A673 (cell line): ENCODE data around the gene PRSS27. TPM values are rescaled to one million over a fixed set of nuclear protein-coding genes. Genes with fewer than 3 reads are reported as not detected.

Experiments used
- BruUV-seq: library from RNA; stranded (reverse); fragments of 400-500 nt; replicated peaks from 2 replicates; lab custom pipeline; 2021; lab: Mats Ljungman, UMichigan
- CTCF ChIA-PET: fragments of 300-600 bp; sonication (Branson Sonifier 250); formaldehyde crosslinking; loops from one replicate; lab custom pipeline; 2022; ENCODE audit warnings: antibody characterized with exemption; lab: Charles Lee
- POLR2A ChIA-PET: fragments of 300-600 bp; sonication (Branson Sonifier 250); formaldehyde crosslinking; loops from one replicate; lab custom pipeline; 2022; ENCODE audit warnings: antibody characterized with exemption; ENCODE audit not compliant: low non-redundant PET; lab: Charles Lee
- DNase-seq: peaks from one replicate; pipeline ENCODE4 v3.0.0-alpha.2; 2015; ENCODE audit warnings: low spot score
- H3K27ac ChIP-seq: fragments of 200-600 bp; sonication (generic); 2 replicates; pipeline ENCODE4 v1.5.1; 2016; ENCODE audit warnings: mixed run types, low read depth, mild to moderate bottlenecking, mixed read lengths, antibody characterized with exemption, low read length; ENCODE audit not compliant: poor library complexity, severe bottlenecking
- H3K27me3 ChIP-seq: fragments of 200-600 bp; sonication (generic); replicated peaks from 2 replicates; pipeline ENCODE4 v1.6.1; 2017; ENCODE audit warnings: mixed run types, low read depth, mild to moderate bottlenecking, mixed read lengths, antibody characterized with exemption, low read length; ENCODE audit not compliant: insufficient read depth, poor library complexity
- H3K36me3 ChIP-seq: fragments of 200-600 bp; sonication (generic); 2 replicates; pipeline ENCODE4 v1.6.1; 2016; ENCODE audit warnings: mixed run types, mild to moderate bottlenecking, mixed read lengths, antibody characterized with exemption, low read length; ENCODE audit not compliant: insufficient read depth, poor library complexity, severe bottlenecking
- H3K4me1 ChIP-seq: fragments of 200-600 bp; sonication (generic); 2 replicates; pipeline ENCODE4 v1.6.1; 2017; ENCODE audit warnings: mixed run types, mild to moderate bottlenecking, mixed read lengths, antibody characterized with exemption, low read length; ENCODE audit not compliant: insufficient read depth, poor library complexity, severe bottlenecking
- H3K4me3 ChIP-seq: fragments of 200-600 bp; sonication (generic); 2 replicates; pipeline ENCODE4 v1.5.1; 2016; ENCODE audit warnings: low read depth, mixed run types, mild to moderate bottlenecking, mixed read lengths, low read length; ENCODE audit not compliant: poor library complexity, severe bottlenecking
- H3K9me3 ChIP-seq: fragments of 200-600 bp; sonication (generic); 2 replicates; pipeline ENCODE4 v1.6.1; 2016; ENCODE audit warnings: mixed run types, low read depth, mild to moderate bottlenecking, mixed read lengths, antibody characterized with exemption, low read length; ENCODE audit not compliant: poor library complexity, severe bottlenecking
- EZH2 ChIP-seq: fragments of 200-600 bp; sonication (generic); IDR thresholded peaks from 2 replicates; pipeline ENCODE4 v1.6.1; 2017; ENCODE audit warnings: borderline replicate concordance, low read depth, mild to moderate bottlenecking, mixed read lengths, antibody characterized with exemption, low read length; ENCODE audit not compliant: poor library complexity, severe bottlenecking
- intact Hi-C: fragments of 100-400 bp; cut with micrococcal nuclease; formaldehyde crosslinking; loops from one replicate; pipeline ENCODE4 v1.10.0; 2022; ENCODE audit not compliant: unreplicated experiment
- total RNA-seq: library from RNA; stranded (reverse); gene quantifications from 2 replicates; pipeline ENCODE4 v1.2.3, GENCODE V29; 2021
- TF ChIP-seq, protein P1 (sequence below): fragments of 300-800, 200-600 bp; sonication (generic); conservative IDR thresholded peaks from 2 replicates; pipeline ENCODE4 v1.5.1; 2017; ENCODE audit warnings: low read depth, mild to moderate bottlenecking, antibody characterized with exemption, low read length, moderate library complexity, mixed read lengths

Gene PRSS27
- total RNA-seq, 1 experiment from 2014 or later = 1.3 TPM

DNA sequence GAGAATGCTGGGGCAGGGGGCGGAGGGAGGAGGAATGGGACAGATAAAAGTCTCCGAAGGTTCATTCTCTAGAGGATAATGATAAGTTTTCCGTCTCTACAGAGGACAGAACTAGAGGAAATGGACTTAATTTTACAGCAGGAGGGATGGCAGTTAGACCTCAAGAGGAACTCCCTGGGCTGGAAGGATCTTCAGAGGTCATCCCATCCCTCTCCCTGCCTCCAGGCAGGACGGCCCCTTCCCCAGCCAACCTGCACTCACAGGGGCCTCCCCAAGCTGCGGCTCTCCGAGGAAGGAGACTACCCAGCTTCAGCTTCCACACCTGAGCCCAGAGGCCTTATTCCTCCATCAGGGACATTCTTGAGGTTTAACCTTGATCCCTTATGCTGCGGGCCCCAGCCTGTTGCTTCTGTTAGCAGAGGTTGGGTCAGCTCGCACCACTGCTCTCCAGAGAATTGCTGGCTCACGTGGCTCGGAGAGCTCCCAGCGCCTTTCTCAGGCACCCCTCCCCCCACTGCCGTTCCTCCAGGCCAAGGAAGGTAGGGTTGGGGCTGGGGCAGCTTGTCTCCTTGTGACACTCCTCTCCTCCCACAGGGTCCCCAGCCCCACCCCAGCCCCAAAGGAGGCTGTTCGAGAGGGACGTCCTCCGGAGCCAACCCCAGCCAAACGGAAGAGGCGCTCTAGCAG is 48.5 kb upstream of the PRSS27 start:
- ChIA-PET CTCF (no interaction called here), POLR2A (no interaction called here)
- no peak overlapping the region for H3K27ac ChIP-seq
- H3K9me3 ChIP-seq = no peaks in the 10 kb centered on the region
- peaks cover 99% of the 10 kb centered on the region for H3K36me3 ChIP-seq
- intact Hi-C loops = no loop called here
- H3K4me1 ChIP-seq = no peaks in the 10 kb centered on the region
- H3K4me3 ChIP-seq = no peak overlapping the region
- H3K27me3 ChIP-seq = no peaks in the 10 kb centered on the region
- TF ChIP-seq, protein P1, sequence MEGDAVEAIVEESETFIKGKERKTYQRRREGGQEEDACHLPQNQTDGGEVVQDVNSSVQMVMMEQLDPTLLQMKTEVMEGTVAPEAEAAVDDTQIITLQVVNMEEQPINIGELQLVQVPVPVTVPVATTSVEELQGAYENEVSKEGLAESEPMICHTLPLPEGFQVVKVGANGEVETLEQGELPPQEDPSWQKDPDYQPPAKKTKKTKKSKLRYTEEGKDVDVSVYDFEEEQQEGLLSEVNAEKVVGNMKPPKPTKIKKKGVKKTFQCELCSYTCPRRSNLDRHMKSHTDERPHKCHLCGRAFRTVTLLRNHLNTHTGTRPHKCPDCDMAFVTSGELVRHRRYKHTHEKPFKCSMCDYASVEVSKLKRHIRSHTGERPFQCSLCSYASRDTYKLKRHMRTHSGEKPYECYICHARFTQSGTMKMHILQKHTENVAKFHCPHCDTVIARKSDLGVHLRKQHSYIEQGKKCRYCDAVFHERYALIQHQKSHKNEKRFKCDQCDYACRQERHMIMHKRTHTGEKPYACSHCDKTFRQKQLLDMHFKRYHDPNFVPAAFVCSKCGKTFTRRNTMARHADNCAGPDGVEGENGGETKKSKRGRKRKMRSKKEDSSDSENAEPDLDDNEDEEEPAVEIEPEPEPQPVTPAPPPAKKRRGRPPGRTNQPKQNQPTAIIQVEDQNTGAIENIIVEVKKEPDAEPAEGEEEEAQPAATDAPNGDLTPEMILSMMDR = no peak
- TF ChIP-seq EZH2 = no peak
- no peak for DNase-seq
- BruUV-seq = no TSS peak

DNA sequence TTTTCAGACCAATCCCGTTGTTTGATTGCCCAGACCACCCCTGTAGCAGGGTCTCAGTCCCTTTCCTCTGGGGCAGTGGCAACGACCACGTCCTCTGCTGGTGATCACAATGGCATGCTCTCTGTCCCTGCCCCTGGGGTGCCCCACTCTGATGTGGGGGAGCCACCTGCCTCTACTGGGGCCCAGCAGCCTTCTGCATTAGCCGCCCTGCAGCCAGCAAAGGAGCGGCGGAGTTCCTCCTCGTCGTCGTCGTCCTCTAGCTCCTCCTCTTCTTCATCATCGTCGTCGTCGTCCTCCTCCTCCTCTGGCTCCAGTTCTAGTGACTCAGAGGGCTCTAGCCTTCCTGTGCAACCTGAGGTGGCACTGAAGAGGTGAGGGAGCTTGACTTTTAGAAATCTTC is 47.9 kb upstream of the PRSS27 start:
- no TSS peak for BruUV-seq
- CTCF ChIA-PET = no interaction called here
- intact Hi-C loops = no loop called here
- POLR2A ChIA-PET = no interaction called here
- Histone ChIP-seq H3K27me3 (no peaks in the 10 kb centered on the region), H3K9me3 (no peaks in the 10 kb centered on the region), H3K36me3 (peaks cover 100% of the 10 kb centered on the region), H3K4me3 (no peak overlapping the region), H3K27ac (no peak overlapping the region), H3K4me1 (no peaks in the 10 kb centered on the region)
- DNase-seq = no peak
- TF ChIP-seq, protein P1 = no peak
- TF ChIP-seq EZH2 = no peak

DNA sequence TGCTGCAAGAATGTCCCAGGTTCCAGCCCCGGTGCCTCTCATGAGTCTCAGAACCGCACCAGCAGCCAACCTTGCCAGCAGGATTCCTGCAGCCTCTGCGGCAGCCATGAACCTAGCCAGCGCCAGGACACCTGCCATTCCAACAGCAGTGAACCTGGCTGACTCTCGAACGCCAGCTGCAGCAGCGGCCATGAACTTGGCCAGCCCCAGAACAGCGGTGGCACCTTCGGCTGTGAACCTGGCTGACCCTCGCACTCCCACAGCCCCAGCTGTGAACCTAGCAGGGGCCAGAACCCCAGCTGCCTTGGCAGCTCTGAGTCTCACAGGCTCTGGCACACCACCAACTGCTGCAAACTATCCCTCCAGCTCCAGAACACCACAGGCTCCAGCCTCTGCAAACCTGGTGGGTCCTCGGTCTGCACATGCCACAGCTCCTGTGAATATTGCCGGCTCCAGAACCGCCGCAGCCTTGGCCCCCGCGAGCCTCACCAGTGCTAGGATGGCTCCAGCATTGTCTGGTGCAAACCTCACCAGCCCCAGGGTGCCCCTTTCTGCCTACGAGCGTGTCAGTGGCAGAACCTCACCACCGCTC is 47.2 kb upstream of the PRSS27 start:
- H3K4me1 ChIP-seq = no peaks in the 10 kb centered on the region
- no peak for DNase-seq
- POLR2A ChIA-PET = no interaction called here
- H3K27me3 ChIP-seq = no peaks in the 10 kb centered on the region
- TF ChIP-seq, protein P1 = no peak
- no peak for TF ChIP-seq EZH2
- intact Hi-C loops = no loop called here
- no TSS peak for BruUV-seq
- H3K36me3 ChIP-seq = peaks cover 100% of the 10 kb centered on the region
- CTCF ChIA-PET = no interaction called here
- no peaks in the 10 kb centered on the region for H3K9me3 ChIP-seq
- no peak overlapping the region for H3K4me3 ChIP-seq
- no peak overlapping the region for H3K27ac ChIP-seq
